ENCODE results near the gene MX1.

MX1 gene, protein sequence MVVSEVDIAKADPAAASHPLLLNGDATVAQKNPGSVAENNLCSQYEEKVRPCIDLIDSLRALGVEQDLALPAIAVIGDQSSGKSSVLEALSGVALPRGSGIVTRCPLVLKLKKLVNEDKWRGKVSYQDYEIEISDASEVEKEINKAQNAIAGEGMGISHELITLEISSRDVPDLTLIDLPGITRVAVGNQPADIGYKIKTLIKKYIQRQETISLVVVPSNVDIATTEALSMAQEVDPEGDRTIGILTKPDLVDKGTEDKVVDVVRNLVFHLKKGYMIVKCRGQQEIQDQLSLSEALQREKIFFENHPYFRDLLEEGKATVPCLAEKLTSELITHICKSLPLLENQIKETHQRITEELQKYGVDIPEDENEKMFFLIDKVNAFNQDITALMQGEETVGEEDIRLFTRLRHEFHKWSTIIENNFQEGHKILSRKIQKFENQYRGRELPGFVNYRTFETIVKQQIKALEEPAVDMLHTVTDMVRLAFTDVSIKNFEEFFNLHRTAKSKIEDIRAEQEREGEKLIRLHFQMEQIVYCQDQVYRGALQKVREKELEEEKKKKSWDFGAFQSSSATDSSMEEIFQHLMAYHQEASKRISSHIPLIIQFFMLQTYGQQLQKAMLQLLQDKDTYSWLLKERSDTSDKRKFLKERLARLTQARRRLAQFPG

DNA sequence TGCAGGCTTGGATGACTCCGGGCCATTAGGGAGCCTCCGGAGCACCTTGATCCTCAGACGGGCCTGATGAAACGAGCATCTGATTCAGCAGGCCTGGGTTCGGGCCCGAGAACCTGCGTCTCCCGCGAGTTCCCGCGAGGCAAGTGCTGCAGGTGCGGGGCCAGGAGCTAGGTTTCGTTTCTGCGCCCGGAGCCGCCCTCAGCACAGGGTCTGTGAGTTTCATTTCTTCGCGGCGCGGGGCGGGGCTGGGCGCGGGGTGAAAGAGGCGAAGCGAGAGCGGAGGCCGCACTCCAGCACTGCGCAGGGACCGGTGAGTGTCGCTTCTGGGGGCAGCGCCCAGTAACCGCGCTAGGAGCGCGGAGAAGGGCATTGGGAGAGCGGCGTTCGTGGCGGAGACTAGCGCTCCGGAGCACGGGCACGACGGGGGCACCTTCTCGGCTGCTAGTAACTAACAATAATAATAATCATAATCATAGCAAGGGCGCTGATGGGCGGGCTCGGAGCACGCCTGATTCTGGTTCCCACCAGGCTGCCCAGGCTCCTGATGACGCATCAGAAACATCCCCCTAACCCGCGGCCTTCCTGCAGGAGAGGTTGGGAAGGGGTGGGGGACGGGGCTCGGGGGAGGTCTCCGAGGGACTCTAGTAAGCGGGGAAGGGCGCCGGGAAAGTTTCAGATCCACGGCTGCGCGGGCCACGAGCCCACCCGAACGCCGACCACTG lies at the start of gene MX1:
Gene MX1 (plus strand): TSS at position 286 of the 722 bp plus-strand sequence. CDS start 5,832 bp downstream, outside the sequence.
- FAIRE-seq: no peak

DNA sequence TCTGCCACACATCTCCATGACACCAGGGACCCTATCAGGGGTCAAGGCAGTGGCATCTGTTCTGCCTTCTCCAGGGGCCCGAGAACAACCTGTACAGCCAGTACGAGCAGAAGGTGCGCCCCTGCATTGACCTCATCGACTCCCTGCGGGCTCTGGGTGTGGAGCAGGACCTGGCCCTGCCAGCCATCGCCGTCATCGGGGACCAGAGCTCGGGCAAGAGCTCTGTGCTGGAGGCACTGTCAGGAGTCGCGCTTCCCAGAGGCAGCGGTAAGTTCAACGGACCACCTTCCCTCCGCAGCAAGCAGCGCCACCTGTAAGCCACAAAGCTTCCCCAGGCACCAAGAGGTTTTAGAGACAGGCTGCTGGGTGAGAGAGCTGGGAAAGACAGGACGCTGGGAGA lies 48.3 kb upstream of the MX1 start:
- no peak for FAIRE-seq

DNA sequence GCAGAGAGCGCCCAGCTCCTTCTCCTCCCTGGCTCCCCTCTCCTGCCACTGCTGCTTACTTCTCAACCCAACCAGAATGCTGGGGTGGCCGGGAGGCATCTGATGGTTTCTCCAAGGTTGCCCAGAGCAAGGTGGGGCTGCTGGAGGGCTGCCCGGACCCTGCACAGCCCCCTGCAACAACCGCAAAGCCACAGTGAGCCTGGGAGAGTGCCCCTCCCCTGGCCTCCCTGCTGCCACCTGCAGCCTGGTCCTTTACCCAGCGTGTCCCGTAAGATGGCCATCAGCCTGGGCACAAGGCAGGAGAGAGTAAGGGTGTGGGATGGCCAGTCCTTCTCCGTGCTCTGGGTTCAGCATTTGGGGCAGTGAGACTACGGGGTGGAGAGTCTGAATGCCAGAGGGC lies 47.2 kb upstream of the MX1 start:
- FAIRE-seq: no peak

DNA sequence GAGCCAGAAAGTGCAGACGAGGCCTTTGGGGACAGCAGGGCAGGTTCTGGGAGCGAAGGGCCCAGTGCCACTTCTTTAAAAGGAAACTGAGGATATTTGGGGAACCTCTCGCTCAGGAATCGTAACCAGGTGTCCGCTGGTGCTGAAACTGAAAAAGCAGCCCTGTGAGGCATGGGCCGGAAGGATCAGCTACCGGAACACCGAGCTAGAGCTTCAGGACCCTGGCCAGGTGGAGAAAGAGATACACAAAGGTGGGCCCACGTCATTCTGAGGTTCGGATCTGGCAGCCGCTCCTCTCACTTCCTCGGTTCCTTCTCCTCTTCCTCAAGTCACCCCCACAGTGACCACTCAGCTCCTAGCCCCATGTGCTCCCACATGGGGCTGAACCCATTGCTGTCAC lies 46.1 kb upstream of the MX1 start:
- no peak for FAIRE-seq

DNA sequence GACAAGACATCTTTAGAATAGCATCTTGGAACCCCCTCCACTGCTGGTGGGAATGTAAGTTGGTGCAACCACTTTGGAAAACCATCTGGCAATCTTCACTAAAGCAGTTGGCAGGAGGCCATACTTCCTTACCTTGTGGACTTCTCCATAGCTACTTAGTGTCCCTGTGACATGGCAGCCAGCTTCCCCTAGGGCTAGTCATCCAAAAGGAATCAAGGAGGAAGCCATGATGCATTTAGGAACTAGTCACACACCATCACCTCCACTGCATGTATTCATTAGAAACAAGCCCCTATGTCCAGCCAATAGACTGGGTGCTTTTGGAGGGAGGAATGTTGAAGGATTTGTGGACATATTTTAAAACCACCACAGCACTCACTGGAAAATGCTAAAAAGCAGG lies 44.3 kb upstream of the MX1 start:
- FAIRE-seq: no peak

DNA sequence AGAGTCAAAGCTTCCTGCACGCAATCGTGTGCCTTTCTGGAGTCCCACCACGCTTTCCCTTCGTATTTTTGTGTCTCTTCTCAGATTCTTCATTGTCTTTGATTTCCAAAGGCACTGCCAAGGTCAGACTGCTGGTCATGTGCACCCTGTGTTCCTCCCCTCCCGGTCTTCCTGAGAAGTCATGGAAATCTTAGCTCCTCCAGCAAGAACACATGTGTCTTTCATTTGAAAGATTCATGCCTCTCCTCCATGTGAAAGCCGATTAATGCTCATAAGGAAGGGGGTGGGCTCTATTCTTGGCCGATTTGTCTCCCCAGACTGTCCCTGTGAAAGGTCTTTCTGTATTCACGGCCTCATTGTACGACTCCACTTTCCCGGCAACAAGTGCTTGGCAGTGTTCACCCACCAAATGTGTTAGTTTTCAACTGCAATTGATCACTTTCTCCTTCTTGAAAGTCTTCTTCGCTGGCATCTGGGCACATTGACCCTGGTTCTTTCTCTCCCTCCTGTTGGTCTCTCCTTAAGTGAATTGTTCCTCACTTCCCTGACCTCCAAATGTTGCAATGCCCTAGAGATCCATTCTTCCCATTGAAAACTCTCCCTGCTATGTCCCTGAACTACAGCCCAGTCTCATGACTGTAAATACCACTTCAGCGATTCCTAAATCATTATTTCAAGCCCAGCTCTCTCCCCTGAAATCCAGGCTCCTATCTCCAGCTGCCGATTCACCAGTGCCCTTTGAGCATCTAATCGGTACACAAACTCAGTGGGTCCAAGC lies 38.8 kb upstream of the MX1 start:
- no peak for FAIRE-seq

DNA sequence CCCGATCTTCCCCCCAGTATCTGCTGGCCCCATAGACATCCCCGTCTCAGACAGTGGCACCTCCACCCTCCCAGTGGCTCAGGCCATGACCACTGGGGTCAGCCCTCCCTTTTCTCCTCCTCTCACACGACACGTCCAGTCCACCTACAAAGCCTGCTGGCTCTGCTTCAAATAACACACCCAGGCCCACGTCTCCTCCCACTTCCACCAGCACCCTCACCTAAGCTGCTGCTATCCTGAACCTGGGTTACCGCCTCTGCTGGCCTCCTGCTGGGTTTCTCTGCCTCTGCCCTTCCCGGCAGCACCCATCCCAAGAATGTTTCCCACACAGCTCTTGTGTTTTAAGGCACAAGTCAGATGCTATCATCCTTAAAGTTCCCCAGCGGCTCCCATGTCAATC lies 38.2 kb upstream of the MX1 start:
- FAIRE-seq: no peak

DNA sequence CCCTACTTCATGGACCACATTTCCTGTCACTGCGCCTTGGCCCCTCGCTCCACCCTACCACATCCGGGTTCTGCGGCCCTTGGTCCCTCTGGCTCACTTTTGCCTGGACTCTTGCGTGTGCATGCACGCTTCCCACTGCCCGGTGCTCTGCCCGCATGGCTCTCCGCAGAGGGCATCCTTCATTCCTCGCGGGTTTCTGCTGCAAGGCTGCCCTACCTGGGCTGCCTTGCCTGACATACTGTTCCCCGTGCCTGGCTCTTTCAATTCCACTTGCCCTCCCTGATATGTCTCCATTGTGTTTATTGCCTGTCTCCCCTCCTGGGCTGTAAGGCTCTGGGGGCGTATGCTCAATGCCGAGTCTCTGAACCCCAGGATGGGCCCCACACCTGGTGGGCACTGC lies 37.8 kb upstream of the MX1 start:
- no peak for FAIRE-seq

DNA sequence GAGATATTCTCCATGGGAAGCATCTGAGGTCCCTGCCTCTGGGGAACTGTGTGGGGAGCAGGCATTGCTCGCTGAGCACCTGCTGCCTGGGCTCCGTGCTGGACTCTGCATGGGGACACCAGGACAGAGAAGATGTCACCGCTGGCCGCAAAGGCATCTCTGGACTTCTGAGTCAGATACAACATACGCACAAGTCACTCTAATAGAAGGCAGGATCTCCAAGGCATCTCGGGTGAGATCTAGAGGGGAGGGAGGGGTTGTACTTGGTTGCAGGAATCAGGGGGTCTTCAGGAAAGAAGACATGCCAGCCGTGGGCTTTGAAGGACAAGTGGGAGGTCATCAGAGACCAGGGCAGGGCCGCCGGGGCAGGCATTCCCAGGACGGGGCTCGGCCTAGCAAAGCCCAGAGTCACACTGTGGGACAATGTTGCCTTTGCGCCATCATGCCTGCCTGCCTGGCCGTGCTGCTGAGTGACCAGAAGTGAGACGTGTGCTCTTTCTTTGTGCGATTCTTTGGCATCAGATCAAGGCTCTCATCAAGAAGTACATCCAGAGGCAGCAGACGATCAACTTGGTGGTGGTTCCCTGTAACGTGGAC lies 35.9 kb upstream of the MX1 start:
- no peak for FAIRE-seq

DNA sequence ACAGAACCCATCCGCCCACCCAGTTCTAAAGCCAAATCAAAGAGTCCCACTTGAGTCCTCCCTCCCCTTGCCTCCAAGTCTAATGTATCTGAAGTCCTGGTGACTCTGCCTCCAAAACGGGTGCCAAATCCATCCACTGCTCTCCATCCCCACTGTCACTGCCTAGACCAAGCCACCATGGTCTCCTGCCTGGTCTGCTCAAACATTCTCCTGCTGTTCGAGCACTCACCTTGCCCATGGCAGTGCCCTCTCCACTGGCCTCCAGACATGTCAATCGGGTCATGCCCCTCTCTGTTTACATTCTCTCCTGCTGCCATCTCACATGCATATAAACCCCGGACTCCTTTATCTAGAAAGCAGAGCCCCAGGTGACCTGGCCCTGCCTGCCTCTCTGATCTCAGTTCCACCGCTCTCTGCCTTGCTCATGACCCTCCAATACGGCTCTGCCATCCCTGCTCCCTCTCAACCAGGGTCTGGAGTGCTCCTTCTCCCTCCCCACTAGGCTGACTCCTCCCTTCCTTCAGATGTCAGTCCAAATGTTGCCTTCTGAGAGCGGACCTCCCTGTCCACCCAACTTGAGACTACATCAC lies 32.1 kb upstream of the MX1 start:
- no peak for FAIRE-seq

DNA sequence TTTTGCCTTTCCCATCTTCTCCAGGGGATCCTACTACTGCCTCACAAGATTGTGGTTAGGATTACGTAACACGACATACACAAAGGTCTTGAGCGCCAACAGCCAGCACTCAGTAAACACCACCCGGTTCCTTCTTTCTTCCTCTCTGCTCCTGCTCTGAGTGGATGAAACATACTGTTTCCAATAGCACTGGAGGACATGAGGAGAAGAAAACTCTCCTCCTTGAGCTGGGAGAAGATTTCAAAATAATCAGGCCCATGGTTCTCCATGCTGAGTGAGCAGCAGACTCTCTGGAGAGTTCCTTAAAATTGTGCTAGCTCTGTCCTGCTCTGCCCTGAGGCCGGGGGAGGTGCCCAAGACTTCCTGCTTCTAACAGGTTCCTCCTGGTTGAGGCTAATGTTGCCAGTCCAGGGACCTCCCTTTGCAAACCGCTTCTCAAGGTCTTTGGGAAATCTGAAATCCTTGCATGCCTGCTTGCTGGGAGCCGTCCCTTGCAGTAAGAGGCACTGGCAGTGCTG lies 29.4 kb upstream of the MX1 start:
- no peak for FAIRE-seq

DNA sequence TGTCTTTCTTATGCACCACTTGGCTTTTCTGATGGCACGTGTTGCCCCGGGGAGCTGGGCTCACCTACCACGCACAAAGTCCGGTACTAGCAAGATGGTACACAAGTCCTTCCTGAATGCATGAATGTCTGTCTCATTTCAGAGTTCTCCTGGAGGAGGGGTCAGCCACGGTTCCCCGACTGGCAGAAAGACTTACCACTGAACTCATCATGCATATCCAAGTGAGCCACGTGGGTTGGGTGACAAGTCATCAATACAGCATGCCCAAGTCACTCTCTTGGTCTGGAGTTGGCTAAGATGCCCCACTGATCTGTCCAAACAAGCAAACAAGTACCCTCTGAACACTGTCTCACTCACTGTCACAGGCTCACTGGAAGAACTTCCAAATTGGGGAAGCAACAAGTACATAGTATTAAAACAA lies 28.6 kb upstream of the MX1 start:
- no peak for FAIRE-seq

DNA sequence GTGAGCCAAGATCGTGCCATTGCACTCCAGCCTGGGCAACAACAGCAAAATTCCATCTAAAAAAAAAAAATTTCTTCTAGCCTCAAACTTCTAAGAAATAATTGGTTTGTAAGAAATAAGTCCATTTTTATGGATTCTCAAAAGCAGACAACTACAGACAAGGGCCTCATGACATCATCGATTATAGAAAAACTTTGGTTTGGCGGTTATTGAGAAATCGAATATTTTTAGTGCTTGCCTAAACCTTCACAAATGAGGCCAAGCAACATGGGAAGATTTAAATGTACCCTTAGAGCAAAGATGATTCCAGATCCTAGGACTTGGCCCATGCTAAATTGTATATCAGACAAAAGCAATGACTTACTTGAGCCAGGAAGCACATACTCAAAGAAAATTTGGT lies 27.8 kb upstream of the MX1 start:
- no peak for FAIRE-seq

DNA sequence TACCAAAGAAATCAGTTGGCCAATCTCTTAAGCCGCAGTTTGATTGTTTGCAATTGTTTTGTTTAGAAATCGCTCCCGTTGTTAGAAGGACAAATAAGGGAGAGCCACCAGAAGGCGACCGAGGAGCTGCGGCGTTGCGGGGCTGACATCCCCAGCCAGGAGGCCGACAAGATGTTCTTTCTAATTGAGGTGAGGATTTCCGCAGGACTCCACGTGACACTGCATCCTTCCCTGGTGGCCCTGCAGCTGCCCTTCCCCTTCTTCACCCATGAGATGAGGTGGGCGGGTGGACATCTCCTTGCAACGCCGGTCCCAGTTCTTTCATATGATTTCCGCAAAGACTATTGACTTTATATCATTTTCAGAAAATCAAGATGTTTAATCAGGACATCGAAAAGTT lies 27.2 kb upstream of the MX1 start:
- FAIRE-seq: no peak

DNA sequence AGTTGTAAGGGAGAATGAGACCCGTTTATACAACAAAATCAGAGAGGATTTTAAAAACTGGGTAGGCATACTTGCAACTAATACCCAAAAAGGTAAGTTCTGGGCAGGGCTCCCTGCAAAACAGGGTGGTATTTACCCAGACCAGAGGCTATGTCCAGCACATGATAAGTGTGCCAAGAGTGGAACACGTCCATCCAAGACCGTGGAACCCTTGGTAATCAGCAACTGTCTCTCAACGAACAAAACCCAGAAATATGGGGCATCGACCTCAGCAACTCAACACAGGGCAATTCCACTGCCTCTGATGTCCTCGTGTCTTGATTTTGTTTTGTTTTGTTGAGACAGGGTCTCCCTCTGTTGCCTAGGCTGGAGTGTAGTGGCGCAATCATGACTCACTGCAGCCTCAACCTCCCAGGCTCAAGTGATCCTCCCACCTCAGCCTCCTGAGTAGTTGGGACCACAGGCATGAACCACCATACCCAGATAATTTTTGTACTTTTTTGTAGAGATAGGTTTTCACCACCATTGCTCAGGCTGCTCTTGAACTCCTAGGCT lies 26.7 kb upstream of the MX1 start:
- no peak for FAIRE-seq

DNA sequence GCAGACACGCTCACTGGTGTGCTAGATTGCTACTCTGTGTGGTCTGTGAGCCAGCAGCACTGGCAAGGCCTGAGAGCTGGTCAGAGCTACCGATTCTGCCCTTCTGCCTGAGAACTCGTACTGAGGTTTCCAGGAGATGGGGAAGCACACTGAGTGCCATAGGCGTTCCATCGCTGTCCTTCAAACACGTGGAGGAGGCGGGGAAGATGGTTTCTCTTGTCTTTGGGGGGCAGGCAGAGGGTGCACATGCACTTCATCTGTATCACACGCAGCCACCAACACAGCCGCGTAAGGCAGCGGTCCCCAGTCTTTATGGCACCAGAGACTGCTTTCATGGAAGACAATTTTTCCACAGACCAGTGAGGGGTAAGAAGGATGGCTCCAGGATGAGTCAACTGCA lies 23.8 kb upstream of the MX1 start:
- no peak for FAIRE-seq

DNA sequence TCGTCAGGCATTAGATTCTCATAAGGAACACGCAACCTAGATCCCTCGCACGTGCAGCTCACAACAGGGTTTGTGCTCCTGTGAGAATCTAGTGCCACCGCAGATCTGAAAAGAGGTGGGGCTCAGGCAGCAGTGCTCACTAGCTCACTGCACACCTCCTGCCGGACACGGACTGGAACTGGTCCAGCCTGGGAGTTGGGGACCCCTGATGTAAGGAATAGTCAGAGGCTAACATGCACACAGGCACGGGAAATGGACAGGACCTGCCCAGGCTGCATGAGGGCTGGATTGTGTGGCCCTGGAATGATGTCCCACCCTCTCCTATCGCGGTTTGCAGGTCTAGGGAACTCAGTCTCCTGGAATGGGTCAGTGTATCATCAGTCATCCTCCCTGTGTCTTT lies 23.2 kb upstream of the MX1 start:
- FAIRE-seq: no peak

DNA sequence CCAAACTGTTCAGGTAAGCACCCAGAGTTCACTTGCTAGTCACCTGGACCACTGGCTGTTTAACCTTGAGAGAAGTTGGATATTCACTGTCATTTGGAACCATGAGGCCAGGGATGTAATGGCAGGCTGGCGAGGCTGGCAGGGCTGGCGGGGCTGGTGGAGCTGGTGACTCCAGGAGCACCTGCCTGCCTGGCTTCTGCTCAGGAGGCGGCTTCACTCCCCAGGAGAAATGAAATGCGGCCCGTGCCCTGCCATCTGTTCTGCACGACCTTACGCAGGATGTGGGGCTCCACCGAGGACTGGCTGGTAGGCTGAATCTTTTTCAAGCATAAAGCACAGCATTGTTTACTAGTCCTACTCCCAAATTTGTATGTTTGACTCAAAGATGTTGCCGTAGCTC lies 22.7 kb upstream of the MX1 start:
- no peak for FAIRE-seq

DNA sequence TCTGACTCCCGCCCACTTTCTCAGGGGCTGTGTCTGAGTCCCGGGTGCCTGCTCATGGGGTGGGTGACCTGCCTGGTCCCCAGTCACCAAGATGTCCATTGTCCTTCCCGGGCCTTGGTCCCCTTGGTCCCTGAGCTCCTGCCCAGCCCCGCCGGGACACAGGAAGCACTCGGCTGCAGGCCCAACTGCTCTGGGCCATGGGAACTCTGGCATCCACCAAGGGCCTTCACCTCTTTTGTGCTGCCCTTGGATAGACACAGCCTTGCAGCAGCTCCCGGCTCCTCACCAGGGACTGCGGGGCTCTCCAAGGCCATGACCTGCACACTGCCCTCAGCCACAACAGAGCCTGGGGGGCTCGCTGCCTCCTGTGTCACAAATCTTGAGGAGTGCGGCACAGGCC lies 22.1 kb upstream of the MX1 start:
- no peak for FAIRE-seq

DNA sequence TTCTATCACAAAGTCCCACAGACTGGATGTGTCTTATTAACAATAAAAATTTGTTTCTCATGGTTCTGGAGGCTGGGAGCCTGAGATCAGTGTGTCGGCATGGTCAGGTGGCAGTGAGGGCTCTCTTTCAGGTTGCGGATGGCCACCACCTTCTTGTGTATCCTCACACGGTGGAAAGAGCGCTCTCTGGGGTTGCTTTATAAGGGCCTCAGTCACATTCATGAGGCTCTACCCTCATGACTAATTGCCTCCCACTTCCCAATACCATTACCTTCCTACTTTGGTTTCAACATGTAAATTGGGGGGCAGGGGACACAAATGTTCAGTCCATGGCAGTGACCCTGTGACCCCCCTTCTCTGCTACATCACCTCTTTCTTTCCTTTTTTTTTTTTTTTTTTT lies 20.7 kb upstream of the MX1 start:
- no peak for FAIRE-seq

DNA sequence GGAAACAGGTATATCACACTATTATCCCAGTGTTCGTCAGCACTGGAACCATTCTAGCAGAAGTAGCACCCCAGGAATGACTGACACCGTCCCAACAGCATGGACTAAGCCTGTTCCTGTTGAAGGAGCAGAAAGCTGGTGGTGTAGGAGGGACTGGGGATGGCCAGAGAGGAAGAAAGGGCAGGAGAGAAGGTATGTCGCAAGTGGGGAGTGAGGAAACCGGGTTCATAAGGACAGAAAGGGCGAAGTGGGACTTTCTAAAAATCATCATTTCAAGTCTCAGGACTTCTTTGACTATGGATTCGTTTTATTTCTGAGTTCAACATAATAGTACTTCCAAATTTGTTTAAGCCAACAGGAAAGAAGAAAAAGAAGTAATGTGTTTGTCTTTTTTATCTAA lies 19.7 kb upstream of the MX1 start:
- no peak for FAIRE-seq

Measured in TTC549 (cell line).